IPS-NIHi11 (cell line): ENCODE data around the gene MED26.

Experiments used
- DNase-seq: peaks from one replicate; pipeline ENCODE4 v3.0.0; 2012; ENCODE audit warnings: mixed read lengths, low spot score

Gene MED26

DNA sequence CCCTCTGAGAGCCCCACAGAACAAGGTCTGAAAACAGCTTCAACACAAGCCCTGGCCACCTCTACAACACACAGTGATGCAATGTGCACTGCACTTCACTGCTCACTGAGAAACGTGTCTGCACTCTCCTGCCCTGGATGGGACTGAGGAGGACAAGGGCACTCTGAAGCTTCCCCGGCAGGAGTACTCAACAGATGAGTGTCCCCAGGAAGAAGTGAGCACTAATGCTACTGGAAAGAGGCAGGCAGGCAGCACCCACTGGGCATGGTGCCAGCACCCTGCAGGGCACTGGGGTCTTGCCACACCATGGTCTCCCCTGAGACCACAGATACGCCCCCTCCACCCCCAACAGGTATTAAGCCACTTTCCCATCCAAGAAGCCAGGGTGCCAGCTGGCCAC, 38.1 kb downstream of the MED26 start:
- no peak for DNase-seq

DNA sequence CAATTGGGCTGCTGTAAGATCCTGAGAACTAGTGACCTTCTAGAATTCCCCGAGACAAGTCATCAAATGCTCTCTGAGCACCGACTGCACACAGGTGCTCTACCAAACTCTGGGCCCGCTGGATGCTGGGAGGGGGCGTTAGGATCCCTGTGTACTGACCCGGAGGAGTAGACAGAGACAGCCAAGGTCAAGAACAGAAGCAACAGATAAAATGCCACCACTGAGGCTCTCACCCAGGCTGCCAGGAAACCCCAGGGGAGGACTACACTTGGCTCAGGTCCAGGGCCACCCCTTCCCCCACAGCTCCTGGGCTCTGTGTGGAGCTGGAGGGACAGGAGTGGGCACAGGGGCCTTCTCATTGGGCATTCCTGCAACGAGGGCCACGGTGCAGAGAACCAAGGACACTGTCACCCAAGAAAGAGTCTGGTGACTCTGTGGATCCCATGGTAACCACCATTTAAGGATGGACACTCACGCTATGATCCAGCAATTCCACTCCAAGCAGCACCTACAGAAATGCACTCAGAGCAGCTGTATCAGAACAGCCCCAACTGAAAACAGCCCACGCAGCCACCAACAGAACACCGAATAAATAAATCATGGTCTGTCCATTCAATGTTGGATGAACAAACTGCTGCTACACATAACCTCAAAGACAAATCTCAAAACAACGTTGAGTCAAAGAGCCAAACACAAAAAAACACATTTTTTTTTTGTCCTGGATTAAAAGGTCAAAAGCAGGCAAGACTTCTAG, 39.0 kb downstream of the MED26 start:
- DNase-seq, result no peak

- no peak for DNase-seq
These were observed 39.9 kb downstream of the MED26 start for GRCh38 chr19:16587833-16588823.

DNA sequence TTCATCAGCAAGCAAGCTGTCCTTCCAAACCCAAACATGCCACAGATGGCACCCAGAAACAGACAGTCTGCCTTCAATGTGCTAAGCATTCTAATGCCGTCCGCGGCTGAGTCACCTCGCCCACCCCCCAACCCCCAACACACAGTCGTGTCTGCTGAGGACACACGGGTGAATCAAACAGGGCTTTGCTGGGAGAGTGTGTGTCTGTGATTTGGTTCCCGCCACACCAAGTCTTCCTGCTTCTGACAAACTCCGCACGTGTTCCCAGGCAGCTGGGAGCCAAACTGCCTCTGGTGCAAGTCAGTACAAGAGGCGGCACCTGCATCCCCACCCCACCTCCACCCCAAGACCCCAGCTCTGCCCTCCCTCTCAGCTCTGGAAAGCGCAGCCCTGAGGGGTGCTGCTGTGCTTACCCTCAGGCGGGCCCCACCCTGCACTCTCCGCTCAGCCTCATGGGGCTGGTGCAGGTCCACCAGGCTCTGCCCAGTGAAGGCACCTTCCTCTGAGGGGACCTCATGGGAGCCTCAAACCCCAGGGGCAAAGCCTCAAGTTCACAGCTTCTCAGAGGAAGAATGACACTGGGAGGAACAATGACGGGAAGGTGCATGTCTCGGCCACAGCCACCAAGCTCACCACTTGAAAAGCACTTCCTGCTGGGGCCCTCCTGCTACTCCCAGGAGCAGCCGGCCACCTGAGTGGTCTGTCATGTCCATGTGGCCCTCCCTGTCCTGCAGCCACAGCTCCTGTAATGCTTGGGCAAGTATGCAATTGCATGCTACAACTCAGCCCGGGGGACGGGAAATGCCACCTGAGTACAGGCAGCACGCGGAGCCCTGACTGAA, 40.8 kb downstream of the MED26 start:
- no peak for DNase-seq

- DNase-seq, result no peak
These were observed 41.5 kb downstream of the MED26 start for GRCh38 chr19:16586477-16586871.

DNA sequence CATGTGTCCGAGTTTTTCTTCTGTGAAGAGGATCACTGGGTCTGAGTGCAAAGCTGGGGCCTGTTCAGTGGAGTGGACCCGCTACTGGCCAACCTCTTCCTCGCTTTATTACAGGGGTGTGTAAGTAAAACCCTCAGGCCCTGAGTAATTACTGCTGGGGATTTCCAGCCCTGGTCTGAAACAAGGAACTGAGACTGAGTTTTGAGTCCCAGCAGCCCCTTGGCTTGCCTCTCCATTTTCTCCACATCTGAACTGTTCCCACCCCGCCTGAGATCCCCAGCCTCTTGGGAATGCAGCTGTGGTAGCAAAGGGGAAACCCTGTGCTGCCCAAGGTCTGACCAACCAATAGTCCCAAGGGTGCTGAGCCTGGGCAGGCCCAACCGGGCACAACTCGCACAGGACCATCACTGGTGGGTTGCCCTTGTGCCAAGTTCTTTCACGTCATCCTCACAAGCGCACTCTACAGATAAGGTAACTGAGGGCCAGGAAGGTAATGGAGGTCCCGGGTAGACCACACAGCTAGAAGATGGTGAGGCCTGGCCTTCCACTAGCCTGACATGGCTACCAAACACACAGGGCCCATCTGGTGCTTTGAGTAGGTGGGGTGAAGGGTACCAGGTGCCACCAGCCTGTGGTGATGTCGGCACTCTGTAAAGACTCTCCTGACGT, 42.1 kb downstream of the MED26 start:
- no peak for DNase-seq

GRCh38 chr19:16585094-16585801, 42.8 kb downstream of the MED26 start:
- DNase-seq, result no peak

- peak; percentile 88 for DNase-seq
These were observed 43.5 kb downstream of the MED26 start for GRCh38 chr19:16584248-16585093.

GRCh38 chr19:16582486-16583261, 45.3 kb downstream of the MED26 start:
- no peak for DNase-seq

DNA sequence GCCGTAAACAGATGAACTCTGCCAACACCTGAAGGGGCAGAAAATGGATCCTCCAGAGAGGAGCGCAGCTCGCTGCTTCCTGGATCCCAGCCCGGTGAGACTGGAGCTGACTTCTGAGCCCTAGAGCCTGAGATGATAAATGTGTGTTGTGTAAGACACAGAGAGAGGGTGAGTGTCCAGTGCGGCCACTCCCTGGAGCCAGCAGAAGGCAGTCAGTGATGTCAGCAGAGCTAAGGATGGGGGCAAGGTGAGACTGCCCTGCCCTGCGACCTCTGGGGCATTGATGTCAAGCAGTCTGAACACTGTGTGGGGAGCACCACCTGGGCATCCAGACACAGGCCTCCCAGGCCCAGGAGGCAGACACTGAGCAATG, 46.0 kb downstream of the MED26 start:
- no peak for DNase-seq

GRCh38 chr19:16581145-16581970, 46.6 kb downstream of the MED26 start:
- DNase-seq, result no peak

DNA sequence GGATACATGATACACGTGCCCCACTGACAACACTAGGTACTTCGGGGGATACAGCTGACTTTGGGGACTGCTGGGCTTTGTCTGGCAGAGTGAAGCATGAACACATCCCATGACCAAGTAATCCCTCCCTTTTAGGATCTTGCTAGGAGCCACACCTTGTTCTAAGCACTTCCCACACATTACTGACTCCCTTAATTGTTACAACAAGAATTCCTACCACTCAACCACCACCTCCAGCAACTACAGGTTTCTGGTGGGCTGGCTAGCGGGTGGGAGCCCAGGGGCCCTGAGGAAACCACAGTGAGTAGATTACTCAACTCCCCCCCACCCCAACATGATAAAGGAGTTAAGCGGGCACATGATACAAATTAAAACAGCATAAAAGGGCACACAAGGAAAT, 48.6 kb downstream of the MED26 start:
- no peak for DNase-seq

DNA sequence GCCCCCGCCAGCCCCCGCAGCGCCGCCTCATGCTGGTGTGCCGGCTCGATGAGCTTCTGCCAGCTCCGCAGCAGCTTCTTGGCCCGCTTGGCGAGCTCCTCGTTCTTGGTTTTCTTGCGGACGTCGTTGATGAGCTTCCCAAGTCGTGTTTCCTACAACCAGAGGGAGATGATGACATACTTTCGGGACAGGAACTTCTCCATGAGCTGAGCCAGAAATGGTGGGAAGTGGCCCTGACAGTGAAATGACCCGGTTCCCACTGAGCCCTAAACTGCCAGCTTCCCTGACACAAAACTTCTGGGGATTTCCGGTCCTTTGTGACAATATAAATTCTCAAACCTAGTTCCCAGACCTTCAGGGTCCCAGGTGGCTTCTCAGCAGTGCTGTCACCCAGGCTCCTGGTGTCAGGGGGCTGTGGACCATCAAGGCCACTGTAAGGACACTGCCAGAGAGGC, 50.4 kb downstream of the MED26 start:
- no peak for DNase-seq

GRCh38 chr19:16576690-16577530, 51.1 kb downstream of the MED26 start:
- DNase-seq, result no peak

- DNase-seq, result no peak
These were observed 51.9 kb downstream of the MED26 start for GRCh38 chr19:16575861-16576689.

DNA sequence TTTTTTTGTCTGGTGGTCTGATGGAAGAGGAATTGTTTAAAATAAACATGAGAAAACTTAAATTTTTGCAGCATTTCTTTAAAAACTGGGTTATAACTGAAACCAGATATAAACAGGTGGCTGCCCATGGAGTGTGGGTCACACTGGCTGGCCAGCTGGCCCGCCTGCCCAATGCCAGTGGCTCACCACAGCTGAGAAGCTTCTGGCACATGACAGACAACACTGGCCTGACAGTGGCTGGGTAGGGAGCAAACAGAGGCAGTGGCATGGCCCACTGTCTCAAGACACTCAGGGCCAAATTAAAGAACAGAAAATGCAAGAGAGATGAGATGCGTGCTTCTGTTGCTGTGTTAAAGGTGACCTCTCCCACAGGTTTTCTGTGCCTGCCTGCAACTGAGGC, 52.7 kb downstream of the MED26 start:
- no peak for DNase-seq
